T-helper 1 cell (primary cell): ENCODE measurements around the gene JSRP1.
A peak's percentile ranks its signal among the peaks of the same experiment; 100 is the strongest.

ENCODE experiments used
- DNase-seq, 5 donors: peaks; one replicate each; pipeline ENCODE4 v3.0.0-alpha.2; 2012 to 2020
- total RNA-seq, 4 donors: gene quantifications; one replicate each; lab custom pipeline; 2026; lab: John Stamatoyannopoulos, UW

JSRP1 gene
- total RNA-seq = 0.30 to 1.9 (median 0.70) reads per million in 4 donors

- DNase-seq = no peak
These were observed at the start of gene JSRP1 for GRCh38 chr19:2255982-2256685. Gene JSRP1 (minus strand): TSS chr19:2256417. CDS start chr19:2255314, 1,103 bp downstream.

- DNase-seq = no peak
These were observed 49.4 kb upstream of the JSRP1 start for GRCh38 chr19:2305452-2306280.

GRCh38 chr19:2303211-2303798, 47.1 kb upstream of the JSRP1 start:
- no peak for DNase-seq

GRCh38 chr19:2302319-2303210, 46.3 kb upstream of the JSRP1 start:
- no peak for DNase-seq

- no peak for DNase-seq
These were observed 44.3 kb upstream of the JSRP1 start for GRCh38 chr19:2300533-2300932.

- DNase-seq = no peak
These were observed 39.9 kb upstream of the JSRP1 start for GRCh38 chr19:2296141-2296540.

GRCh38 chr19:2294687-2295335, 38.6 kb upstream of the JSRP1 start:
- DNase-seq = no peak

GRCh38 chr19:2291185-2291751, 35.1 kb upstream of the JSRP1 start:
- no peak for DNase-seq

- no peak for DNase-seq
These were observed 34.4 kb upstream of the JSRP1 start for GRCh38 chr19:2290441-2291184.

- peak in 3 of 5 donors; percentile 41 to 84 (median 43) for DNase-seq
These were observed 33.7 kb upstream of the JSRP1 start for GRCh38 chr19:2289714-2290435.

- no peak for DNase-seq
These were observed 32.8 kb upstream of the JSRP1 start for GRCh38 chr19:2288818-2289713.

GRCh38 chr19:2288338-2288817, 32.2 kb upstream of the JSRP1 start:
- no peak for DNase-seq

GRCh38 chr19:2287585-2288337, 31.5 kb upstream of the JSRP1 start:
- no peak for DNase-seq

- no peak for DNase-seq
These were observed 30.4 kb upstream of the JSRP1 start for GRCh38 chr19:2286402-2287140.

GRCh38 chr19:2283835-2284507, 27.8 kb upstream of the JSRP1 start:
- no peak for DNase-seq

- no peak for DNase-seq
These were observed 26.6 kb upstream of the JSRP1 start for GRCh38 chr19:2282862-2283237.
